Activated T-cell treated with anti-CD3 and anti-CD28 coated beads, Interleukin-2, amount 50 U/mL, for 4 hours (primary cell): ENCODE results near the gene MREG. TPM values are rescaled to one million over a fixed set of nuclear protein-coding genes. Genes with fewer than 3 reads are reported as not detected.
A peak's percentile ranks its signal among the peaks of the same experiment; 100 is the strongest.
"Not testable (repeated sequence)": the region's sequence is repeated elsewhere in the genome, so short reads cannot be mapped to it uniquely, and the experiment has no call there.

ENCODE experiments used
- ATAC-seq, 2 donors: fragments of 200-7000 bp; cut with Tn5 transposase; one replicate each; pipeline ENCODE4 v1.10.0; 2021
- DNase-seq: peaks from one replicate; pipeline ENCODE4 v3.0.0-alpha.2; 2020
- H3K27me3 Mint-ChIP-seq: one replicate; pipeline ENCODE4 v1.8.0; 2021; ENCODE audit warnings: low read depth, mixed read lengths
- H3K36me3 Mint-ChIP-seq: one replicate; pipeline ENCODE4 v1.8.0; 2022; ENCODE audit warnings: mixed read lengths; ENCODE audit not compliant: insufficient read depth
- H3K4me1 Mint-ChIP-seq: one replicate; pipeline ENCODE4 v1.8.0; 2021; ENCODE audit warnings: low read depth, mixed read lengths
- H3K4me3 Mint-ChIP-seq: one replicate; pipeline ENCODE4 v1.8.0; 2021; ENCODE audit warnings: mild to moderate bottlenecking, moderate library complexity, mixed read lengths
- H3K9me3 Mint-ChIP-seq: one replicate; pipeline ENCODE4 v1.8.0; 2021; ENCODE audit warnings: mixed read lengths
- total RNA-seq, 3 donors: library from RNA; stranded (reverse); gene quantifications; one replicate each; pipeline ENCODE4 v1.2.1, GENCODE V29; 2021

MREG gene
- total RNA-seq, 3 donors from 2014 or later, result 14.9 to 23.2 (median 15.0) TPM

GRCh38 chr2:215946586-215946985, 66.8 kb downstream of the MREG start:
- peaks cover 2% of the 10 kb centered on the region for H3K4me1 Mint-ChIP-seq
- no peaks in the 10 kb centered on the region for H3K27me3 Mint-ChIP-seq
- DNase-seq, result no peak

GRCh38 chr2:215942194-215942593, 71.2 kb downstream of the MREG start:
- no peaks in the 10 kb centered on the region for H3K9me3 Mint-ChIP-seq
- no peaks in the 10 kb centered on the region for H3K27me3 Mint-ChIP-seq
- H3K4me1 Mint-ChIP-seq, result no peaks in the 10 kb centered on the region
- peaks cover 30% of the 10 kb centered on the region for H3K36me3 Mint-ChIP-seq
- ATAC-seq (no peak), DNase-seq (no peak)
- H3K4me3 Mint-ChIP-seq, result no peak overlapping the region

More at GRCh38 chr2:215946586-215946985, 66.8 kb downstream of the MREG start:
- ATAC-seq, result no peak
- Mint-ChIP-seq H3K4me3 (no peak overlapping the region), H3K9me3 (no peaks in the 10 kb centered on the region), H3K36me3 (peaks cover 22% of the 10 kb centered on the region)

GRCh38 chr2:215941726-215942125, 71.6 kb downstream of the MREG start:
- H3K4me3 Mint-ChIP-seq, result no peak overlapping the region
- DNase-seq (no peak), ATAC-seq (no peak)
- H3K9me3 Mint-ChIP-seq, result no peaks in the 10 kb centered on the region
- H3K4me1 Mint-ChIP-seq, result no peaks in the 10 kb centered on the region
- H3K36me3 Mint-ChIP-seq, result peaks cover 30% of the 10 kb centered on the region
- H3K27me3 Mint-ChIP-seq, result no peaks in the 10 kb centered on the region

- Mint-ChIP-seq H3K9me3 (no peaks in the 10 kb centered on the region), H3K36me3 (peaks cover 27% of the 10 kb centered on the region), H3K4me3 (no peak overlapping the region), H3K27me3 (no peaks in the 10 kb centered on the region), H3K4me1 (no peaks in the 10 kb centered on the region)
- no peak for DNase-seq
- no peak for ATAC-seq
Measured at GRCh38 chr2:215940645-215941184, 72.6 kb downstream of the MREG start.

GRCh38 chr2:215937190-215937589, 76.2 kb downstream of the MREG start:
- H3K27me3 Mint-ChIP-seq, result no peaks in the 10 kb centered on the region
- H3K36me3 Mint-ChIP-seq, result peaks cover 11% of the 10 kb centered on the region
- H3K4me1 Mint-ChIP-seq, result no peaks in the 10 kb centered on the region
- no peaks in the 10 kb centered on the region for H3K9me3 Mint-ChIP-seq
- ATAC-seq, result no peak
- DNase-seq, result no peak
- no peak overlapping the region for H3K4me3 Mint-ChIP-seq

GRCh38 chr2:215933151-215933550, 80.2 kb downstream of the MREG start:
- Mint-ChIP-seq H3K36me3 (no peaks in the 10 kb centered on the region), H3K4me3 (no peak overlapping the region), H3K9me3 (no peaks in the 10 kb centered on the region), H3K27me3 (peaks cover 3% of the 10 kb centered on the region), H3K4me1 (no peaks in the 10 kb centered on the region)
- DNase-seq, result no peak
- no peak for ATAC-seq

- H3K9me3 Mint-ChIP-seq, result no peaks in the 10 kb centered on the region
- H3K36me3 Mint-ChIP-seq, result no peaks in the 10 kb centered on the region
- no peaks in the 10 kb centered on the region for H3K4me1 Mint-ChIP-seq
- H3K4me3 Mint-ChIP-seq, result no peak overlapping the region
- H3K27me3 Mint-ChIP-seq, result peaks cover 3% of the 10 kb centered on the region
- peak; percentile 48 to 77 for ATAC-seq
- DNase-seq, result peak; percentile 27
Measured at GRCh38 chr2:215931256-215931903, 82.0 kb downstream of the MREG start.

- no peak overlapping the region for H3K4me3 Mint-ChIP-seq
- no peaks in the 10 kb centered on the region for H3K36me3 Mint-ChIP-seq
- no peaks in the 10 kb centered on the region for H3K9me3 Mint-ChIP-seq
- H3K4me1 Mint-ChIP-seq, result no peaks in the 10 kb centered on the region
- ATAC-seq (no peak), DNase-seq (no peak)
- peaks cover 3% of the 10 kb centered on the region for H3K27me3 Mint-ChIP-seq
Measured at GRCh38 chr2:215930505-215931253, 82.7 kb downstream of the MREG start.

- Mint-ChIP-seq H3K36me3 (no peaks in the 10 kb centered on the region), H3K27me3 (peaks cover 3% of the 10 kb centered on the region), H3K4me1 (no peaks in the 10 kb centered on the region), H3K4me3 (no peak overlapping the region), H3K9me3 (no peaks in the 10 kb centered on the region)
- ATAC-seq (no peak), DNase-seq (no peak)
Measured at GRCh38 chr2:215929602-215930335, 83.6 kb downstream of the MREG start.

- H3K27me3 Mint-ChIP-seq, result peaks cover 7% of the 10 kb centered on the region
- no peaks in the 10 kb centered on the region for H3K36me3 Mint-ChIP-seq
- no peaks in the 10 kb centered on the region for H3K4me1 Mint-ChIP-seq
- ATAC-seq (no peak), DNase-seq (no peak)
- no peak overlapping the region for H3K4me3 Mint-ChIP-seq
- H3K9me3 Mint-ChIP-seq, result no peaks in the 10 kb centered on the region
Measured at GRCh38 chr2:215928086-215928485, 85.3 kb downstream of the MREG start.

- not testable (repeated sequence) for H3K27me3 Mint-ChIP-seq, H3K9me3 Mint-ChIP-seq, ATAC-seq
Measured at GRCh38 chr2:215926992-215927391, 86.4 kb downstream of the MREG start.

GRCh38 chr2:215921895-215922294, 91.5 kb downstream of the MREG start:
- no peaks in the 10 kb centered on the region for H3K4me1 Mint-ChIP-seq
- no peaks in the 10 kb centered on the region for H3K9me3 Mint-ChIP-seq
- no peaks in the 10 kb centered on the region for H3K36me3 Mint-ChIP-seq
- DNase-seq, result no peak
- no peak overlapping the region for H3K4me3 Mint-ChIP-seq
- no peak for ATAC-seq
- H3K27me3 Mint-ChIP-seq, result peaks cover 9% of the 10 kb centered on the region

More at GRCh38 chr2:215926992-215927391, 86.4 kb downstream of the MREG start:
- H3K4me3 Mint-ChIP-seq, H3K4me1 Mint-ChIP-seq, DNase-seq, H3K36me3 Mint-ChIP-seq: not testable (repeated sequence)

GRCh38 chr2:215920244-215921100, 92.9 kb downstream of the MREG start:
- DNase-seq, result peak; percentile 41
- H3K4me1 Mint-ChIP-seq, result no peaks in the 10 kb centered on the region
- peak; percentile 71 to 87 for ATAC-seq
- H3K36me3 Mint-ChIP-seq, result no peaks in the 10 kb centered on the region
- no peak overlapping the region for H3K4me3 Mint-ChIP-seq
- peaks cover 9% of the 10 kb centered on the region for H3K27me3 Mint-ChIP-seq
- no peaks in the 10 kb centered on the region for H3K9me3 Mint-ChIP-seq
